Epithelial cell of esophagus (primary cell): ENCODE results near the gene RPS6KA2.
"Not testable (repeated sequence)": the region's sequence is repeated elsewhere in the genome, so short reads cannot be mapped to it uniquely, and the experiment has no call there.

Experiments
- DNase-seq: peaks from one replicate; pipeline ENCODE4 v3.0.0; 2010; ENCODE audit warnings: low read depth
- H3K4me3 ChIP-seq: 2 replicates; pipeline ENCODE4 v1.5.1; 2011; ENCODE audit warnings: mild to moderate bottlenecking, low read length, control low read depth
- CTCF ChIP-seq: IDR thresholded peaks from 2 replicates; pipeline ENCODE4 v1.5.1; 2011; ENCODE audit warnings: low read depth, mild to moderate bottlenecking, low read length, control low read depth, inconsistent platforms; ENCODE audit not compliant: insufficient read depth; ENCODE audit errors: missing control alignments

The RPS6KA2 gene

GRCh38 chr6:166365806-166366205 is 261.2 kb downstream of the RPS6KA2 start:
- H3K4me3 ChIP-seq: no peak overlapping the region
- no peak for TF ChIP-seq CTCF
- DNase-seq: no peak

DNA sequence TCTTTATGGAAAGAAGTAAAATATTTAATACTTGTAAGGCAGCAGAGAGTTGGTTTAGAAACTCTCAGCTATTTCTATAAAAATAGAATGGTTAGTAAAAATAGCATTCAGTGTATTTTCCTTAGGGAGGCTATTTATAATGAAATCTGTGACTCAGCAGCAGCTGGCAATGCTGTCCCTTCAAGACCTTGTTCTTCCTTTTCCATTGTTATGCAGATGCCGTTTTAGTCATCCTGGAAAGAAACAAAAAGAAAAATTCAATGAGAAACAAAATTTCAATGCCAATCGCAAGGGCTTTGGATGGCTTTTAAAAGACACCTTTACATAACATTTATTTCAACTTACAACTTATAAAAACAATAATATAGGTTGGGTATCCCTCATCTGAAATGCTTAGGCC is 261.8 kb downstream of the RPS6KA2 start:
- no peak for TF ChIP-seq CTCF
- DNase-seq: peak; percentile 66
- no peak overlapping the region for H3K4me3 ChIP-seq

GRCh38 chr6:166364456-166364855 is 262.6 kb downstream of the RPS6KA2 start:
- no peak for DNase-seq
- TF ChIP-seq CTCF: no peak
- H3K4me3 ChIP-seq: no peak overlapping the region

DNA sequence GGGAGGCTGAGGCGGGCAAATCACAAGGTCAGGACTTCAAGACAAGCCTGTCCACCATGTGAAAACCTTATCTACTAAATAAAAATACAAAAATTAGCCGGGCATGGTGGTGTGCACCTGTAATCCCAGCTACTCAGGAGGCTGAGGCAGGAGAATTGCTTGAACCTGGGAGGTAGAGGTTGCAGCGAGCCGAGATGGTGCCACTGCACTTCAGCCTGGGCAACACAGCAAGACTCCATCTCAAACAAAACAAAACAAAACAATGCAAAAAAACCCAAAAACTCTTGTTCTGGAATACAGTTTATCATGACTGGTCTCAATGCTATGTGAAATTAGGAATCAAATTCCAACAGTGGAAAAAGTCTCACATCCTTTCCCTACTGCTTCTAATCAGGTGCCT is 264.6 kb downstream of the RPS6KA2 start:
- not testable (repeated sequence) for DNase-seq, H3K4me3 ChIP-seq

DNA sequence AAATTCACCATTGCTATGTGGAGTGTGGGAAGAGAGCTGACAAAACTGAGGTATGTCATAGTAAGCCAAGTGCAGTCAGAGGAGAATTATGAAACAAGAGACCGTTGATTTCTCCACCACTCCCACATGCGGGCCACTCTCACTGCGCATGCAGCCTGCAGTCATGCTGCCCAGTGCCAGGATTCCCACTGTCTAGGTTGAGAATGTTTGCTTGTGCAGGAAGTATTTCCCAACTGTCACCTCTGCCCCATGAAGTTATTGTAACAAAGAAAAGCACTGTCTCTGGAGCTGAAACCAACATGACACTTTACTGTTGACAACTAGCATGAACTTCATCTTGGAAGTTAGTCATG is 266.0 kb downstream of the RPS6KA2 start:
- TF ChIP-seq CTCF: no peak
- no peak overlapping the region for H3K4me3 ChIP-seq
- DNase-seq: peak; percentile 75

GRCh38 chr6:166360243-166361076 is 266.6 kb downstream of the RPS6KA2 start:
- no peak overlapping the region for H3K4me3 ChIP-seq
- TF ChIP-seq CTCF: no peak
- DNase-seq: peak; percentile 68
